Neural progenitor cell (in vitro differentiated cells): ENCODE data around the gene HSF2. TPM values are rescaled to one million over a fixed set of nuclear protein-coding genes. Genes with fewer than 3 reads are reported as not detected.
A peak's percentile ranks its signal among the peaks of the same experiment; 100 is the strongest.

Experiments
- DNase-seq: peaks from one replicate; pipeline ENCODE4 v3.0.0-alpha.2; 2016; ENCODE audit warnings: low spot score
- H2AFZ ChIP-seq: fragments of 200-600 bp; sonication (generic); replicated peaks from 2 replicates; pipeline ENCODE4 v1.6.1; 2016; ENCODE audit warnings: antibody characterized with exemption
- H3F3A ChIP-seq: fragments of 200-600 bp; sonication (generic); 2 replicates; pipeline ENCODE4 v1.6.1; 2016; ENCODE audit warnings: antibody characterized with exemption, low read depth
- H3K27ac ChIP-seq: fragments of 200-600 bp; sonication (generic); 2 replicates; pipeline ENCODE4 v1.5.1; 2016; ENCODE audit warnings: mild to moderate bottlenecking
- H3K27me3 ChIP-seq: fragments of 200-600 bp; sonication (generic); 2 replicates; pipeline ENCODE4 v1.6.1; 2016; ENCODE audit warnings: mild to moderate bottlenecking, moderate library complexity
- H3K36me3 ChIP-seq: fragments of 200-600 bp; sonication (generic); 2 replicates; pipeline ENCODE4 v1.5.1; 2016
- H3K4me1 ChIP-seq: fragments of 200-600 bp; sonication (generic); 2 replicates; pipeline ENCODE4 v1.6.1; 2016; ENCODE audit warnings: mixed run types
- H3K4me2 ChIP-seq: fragments of 200-600 bp; sonication (generic); 2 replicates; pipeline ENCODE4 v1.6.1; 2016
- H3K4me3 ChIP-seq: fragments of 200-600 bp; sonication (generic); 2 replicates; pipeline ENCODE4 v1.5.1; 2016
- H3K79me2 ChIP-seq: fragments of 200-600 bp; sonication (generic); 2 replicates; pipeline ENCODE4 v1.6.1; 2016; ENCODE audit warnings: low read depth
- H3K9ac ChIP-seq: fragments of 200-600 bp; sonication (generic); 2 replicates; pipeline ENCODE4 v1.6.1; 2016
- H3K9me3 ChIP-seq: fragments of 200-600 bp; sonication (generic); 2 replicates; pipeline ENCODE4 v1.5.1; 2016; ENCODE audit warnings: low read depth
- H4K20me1 ChIP-seq: fragments of 200-600 bp; sonication (generic); 2 replicates; pipeline ENCODE4 v1.6.1; 2016; ENCODE audit warnings: low read depth
- H3K27ac Mint-ChIP-seq: 3 replicates; pipeline ENCODE4 v1.8.0; 2021; ENCODE audit warnings: mixed read lengths
- H3K27me3 Mint-ChIP-seq: 2 replicates; pipeline ENCODE4 v1.8.0; 2022; ENCODE audit warnings: low read depth, mild to moderate bottlenecking, inconsistent platforms, moderate library complexity, mixed read lengths; ENCODE audit not compliant: insufficient read depth
- H3K36me3 Mint-ChIP-seq: 3 replicates; pipeline ENCODE4 v1.8.0; 2021; ENCODE audit warnings: mixed read lengths
- H3K4me1 Mint-ChIP-seq: 3 replicates; pipeline ENCODE4 v1.8.0; 2021; ENCODE audit warnings: mixed read lengths
- H3K4me3 Mint-ChIP-seq: 3 replicates; pipeline ENCODE4 v1.8.0; 2021; ENCODE audit warnings: mild to moderate bottlenecking, moderate library complexity, mixed read lengths
- H3K9me3 Mint-ChIP-seq: 3 replicates; pipeline ENCODE4 v1.8.0; 2020; ENCODE audit warnings: mixed read lengths
- EZH2 ChIP-seq: fragments of 200-600 bp; sonication (generic); IDR thresholded peaks from 2 replicates; pipeline ENCODE4 v1.6.1; 2017; ENCODE audit warnings: antibody characterized with exemption, mild to moderate bottlenecking, moderate library complexity
- EZH2phosphoT487 ChIP-seq: fragments of 200-600 bp; sonication (generic); IDR thresholded peaks from 2 replicates; pipeline ENCODE4 v1.6.1; 2017; ENCODE audit warnings: antibody characterized with exemption
- small RNA-seq: library from RNA; depleted of rRNA; stranded (forward); fragments of <200 nt; gene quantifications from one replicate; pipeline ENCODE3, GENCODE V24; 2015
- total RNA-seq: library from RNA; depleted of rRNA; stranded (reverse); fragments of >200 nt; gene quantifications from 2 replicates; pipeline ENCODE4 v1.2.3, GENCODE V29; 2015; ENCODE audit warnings: low replicate concordance
- TF ChIP-seq, protein P1 (sequence below): fragments of 200-600 bp; sonication (generic); IDR thresholded peaks from 2 replicates; pipeline ENCODE4 v1.5.1; 2017; ENCODE audit warnings: antibody characterized with exemption, mild to moderate bottlenecking

HSF2 gene
- total RNA-seq, 1 donor from 2014 or later = 135 TPM

DNA sequence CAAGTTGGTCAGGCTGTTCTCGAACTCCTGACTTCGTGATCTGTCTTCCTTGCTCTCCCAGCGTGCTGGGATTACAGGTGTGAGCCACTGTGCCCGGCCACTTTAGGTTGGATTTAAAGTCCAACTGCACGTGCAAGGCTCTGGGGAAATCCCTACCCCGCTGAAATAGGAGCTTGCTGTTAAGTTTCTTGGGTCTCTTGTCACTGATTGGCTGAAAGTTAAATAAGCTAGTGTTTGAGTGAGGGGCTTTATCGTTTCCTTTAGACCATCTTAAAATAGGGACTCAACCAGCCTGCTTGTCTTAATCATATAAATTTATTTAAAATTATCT, 83.3 kb downstream of the HSF2 start:
- no peaks in the 10 kb centered on the region for H3K27me3 Mint-ChIP-seq
- Histone ChIP-seq H2AFZ (no peak overlapping the region), H4K20me1 (peaks cover 46% of the 10 kb centered on the region), H3K27ac (no peak overlapping the region), H3F3A (peaks cover 27% of the 10 kb centered on the region), H3K79me2 (peaks cover 67% of the 10 kb centered on the region), H3K4me2 (peak overlapping the region; percentile 90), H3K36me3 (peaks cover 4% of the 10 kb centered on the region), H3K27me3 (no peaks in the 10 kb centered on the region), H3K4me1 (peaks cover 21% of the 10 kb centered on the region), H3K4me3 (peak overlapping the region; percentile 63), H3K9ac (no peak overlapping the region), H3K9me3 (no peaks in the 10 kb centered on the region)
- no peaks in the 10 kb centered on the region for H3K36me3 Mint-ChIP-seq
- no peaks in the 10 kb centered on the region for H3K4me1 Mint-ChIP-seq
- H3K9me3 Mint-ChIP-seq = no peaks in the 10 kb centered on the region
- peak; percentile 57 for DNase-seq
- H3K27ac Mint-ChIP-seq = no peak overlapping the region
- H3K4me3 Mint-ChIP-seq = peak overlapping the region; percentile 83
- TF ChIP-seq, protein P1, sequence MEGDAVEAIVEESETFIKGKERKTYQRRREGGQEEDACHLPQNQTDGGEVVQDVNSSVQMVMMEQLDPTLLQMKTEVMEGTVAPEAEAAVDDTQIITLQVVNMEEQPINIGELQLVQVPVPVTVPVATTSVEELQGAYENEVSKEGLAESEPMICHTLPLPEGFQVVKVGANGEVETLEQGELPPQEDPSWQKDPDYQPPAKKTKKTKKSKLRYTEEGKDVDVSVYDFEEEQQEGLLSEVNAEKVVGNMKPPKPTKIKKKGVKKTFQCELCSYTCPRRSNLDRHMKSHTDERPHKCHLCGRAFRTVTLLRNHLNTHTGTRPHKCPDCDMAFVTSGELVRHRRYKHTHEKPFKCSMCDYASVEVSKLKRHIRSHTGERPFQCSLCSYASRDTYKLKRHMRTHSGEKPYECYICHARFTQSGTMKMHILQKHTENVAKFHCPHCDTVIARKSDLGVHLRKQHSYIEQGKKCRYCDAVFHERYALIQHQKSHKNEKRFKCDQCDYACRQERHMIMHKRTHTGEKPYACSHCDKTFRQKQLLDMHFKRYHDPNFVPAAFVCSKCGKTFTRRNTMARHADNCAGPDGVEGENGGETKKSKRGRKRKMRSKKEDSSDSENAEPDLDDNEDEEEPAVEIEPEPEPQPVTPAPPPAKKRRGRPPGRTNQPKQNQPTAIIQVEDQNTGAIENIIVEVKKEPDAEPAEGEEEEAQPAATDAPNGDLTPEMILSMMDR = no peak
- TF ChIP-seq EZH2phosphoT487 = no peak
- TF ChIP-seq EZH2 = no peak

Small RNAs within 50 kb of the gene (small RNA-seq; reads per million reads assigned to genes)
- not detected for gene Z99129.1

Other genes starting within 250 kb of the HSF2 start
- gene SERINC1, start 72.2 kb downstream of the HSF2 start, total RNA-seq = 87.0 and 136 TPM in 2 replicates
- 153 and 202 TPM in 2 replicates for gene PKIB, start 210.8 kb downstream of the HSF2 start, total RNA-seq